Fibroblast of mammary gland (primary cell): ENCODE measurements around the gene CYFIP1.

Experiments used
- DNase-seq: peaks from one replicate; pipeline ENCODE4 v3.0.0-alpha.2; 2010; ENCODE audit warnings: low read depth
- H3K4me3 ChIP-seq: 2 replicates; pipeline ENCODE4 v1.5.1; 2011; ENCODE audit warnings: low read depth, mild to moderate bottlenecking, low read length, moderate library complexity; ENCODE audit not compliant: control insufficient read depth
- TF ChIP-seq, protein P1 (sequence below): conservative IDR thresholded peaks from 2 replicates; pipeline ENCODE4 v1.5.1; 2011; ENCODE audit warnings: low read depth, low read length, inconsistent platforms; ENCODE audit not compliant: control insufficient read depth, insufficient read depth

Gene CYFIP1

DNA sequence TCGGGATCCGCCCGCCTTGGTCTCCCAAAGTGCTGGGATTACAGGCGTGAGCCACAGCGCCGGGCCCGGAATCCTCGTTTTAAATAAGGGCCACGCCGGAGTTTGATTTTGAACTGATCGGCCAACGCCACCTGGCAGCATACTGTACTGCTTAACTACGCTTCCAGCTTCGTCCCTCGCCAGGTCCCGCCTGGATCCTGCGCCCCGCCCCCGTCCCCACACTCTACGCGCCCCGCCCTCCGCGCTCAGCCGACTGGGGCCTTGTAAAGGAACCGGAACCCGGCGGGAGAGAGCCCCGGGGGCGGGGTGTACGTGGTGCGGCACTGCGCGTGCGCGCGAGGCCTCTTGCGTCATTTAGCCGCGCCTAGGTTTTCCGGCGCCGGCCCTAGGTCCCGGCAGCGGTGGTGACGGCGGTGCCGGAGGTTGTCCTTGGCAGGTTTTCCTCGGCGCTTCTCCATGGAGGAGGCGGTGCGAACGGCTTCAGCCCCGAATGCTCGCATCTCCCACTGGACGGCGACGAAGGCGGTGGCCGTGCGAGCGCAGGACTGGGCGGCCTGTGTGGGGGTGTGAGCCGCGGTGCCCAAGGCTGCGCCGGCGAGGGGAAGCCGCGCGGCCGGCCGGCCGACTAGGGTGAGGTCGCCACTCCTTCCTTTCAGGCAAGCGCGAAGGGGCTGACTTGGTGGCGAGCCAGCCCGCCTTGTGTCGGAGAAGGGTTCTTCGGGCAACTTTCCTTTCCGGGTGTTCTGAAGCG is 141.7 kb downstream of the CYFIP1 start, which contains the start of gene NIPA2:
Gene NIPA2 (plus strand): TSS at position 375 of the 751 bp plus-strand sequence. CDS start 13,066 bp downstream, outside the sequence.
- DNase-seq = peak; percentile 96
- H3K4me3 ChIP-seq = peak within 1 kb of the TSS; percentile 95
- TF ChIP-seq, protein P1, sequence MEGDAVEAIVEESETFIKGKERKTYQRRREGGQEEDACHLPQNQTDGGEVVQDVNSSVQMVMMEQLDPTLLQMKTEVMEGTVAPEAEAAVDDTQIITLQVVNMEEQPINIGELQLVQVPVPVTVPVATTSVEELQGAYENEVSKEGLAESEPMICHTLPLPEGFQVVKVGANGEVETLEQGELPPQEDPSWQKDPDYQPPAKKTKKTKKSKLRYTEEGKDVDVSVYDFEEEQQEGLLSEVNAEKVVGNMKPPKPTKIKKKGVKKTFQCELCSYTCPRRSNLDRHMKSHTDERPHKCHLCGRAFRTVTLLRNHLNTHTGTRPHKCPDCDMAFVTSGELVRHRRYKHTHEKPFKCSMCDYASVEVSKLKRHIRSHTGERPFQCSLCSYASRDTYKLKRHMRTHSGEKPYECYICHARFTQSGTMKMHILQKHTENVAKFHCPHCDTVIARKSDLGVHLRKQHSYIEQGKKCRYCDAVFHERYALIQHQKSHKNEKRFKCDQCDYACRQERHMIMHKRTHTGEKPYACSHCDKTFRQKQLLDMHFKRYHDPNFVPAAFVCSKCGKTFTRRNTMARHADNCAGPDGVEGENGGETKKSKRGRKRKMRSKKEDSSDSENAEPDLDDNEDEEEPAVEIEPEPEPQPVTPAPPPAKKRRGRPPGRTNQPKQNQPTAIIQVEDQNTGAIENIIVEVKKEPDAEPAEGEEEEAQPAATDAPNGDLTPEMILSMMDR = no peak

DNA sequence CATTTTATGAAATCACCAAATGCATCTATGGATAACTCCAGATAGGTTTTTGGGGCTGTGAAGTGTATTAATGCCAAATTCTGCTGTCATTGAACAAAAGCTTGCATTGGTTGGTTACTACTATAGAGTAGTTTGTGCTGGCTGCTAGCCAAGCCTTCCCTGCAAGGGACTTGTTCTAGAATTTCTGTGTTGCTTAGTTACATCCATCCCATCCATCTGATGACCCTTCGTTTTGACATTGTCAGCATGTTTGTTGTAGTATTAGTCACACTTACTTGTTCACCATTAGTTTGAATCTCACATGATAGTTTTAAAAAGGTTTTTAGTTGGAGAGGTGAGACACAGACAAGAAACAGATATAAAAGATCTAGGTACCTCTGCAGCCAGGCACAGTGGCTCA is 148.7 kb downstream of the CYFIP1 start:
- TF ChIP-seq, protein P1 = no peak
- no peak overlapping the region for H3K4me3 ChIP-seq
- DNase-seq = peak; percentile 31

DNA sequence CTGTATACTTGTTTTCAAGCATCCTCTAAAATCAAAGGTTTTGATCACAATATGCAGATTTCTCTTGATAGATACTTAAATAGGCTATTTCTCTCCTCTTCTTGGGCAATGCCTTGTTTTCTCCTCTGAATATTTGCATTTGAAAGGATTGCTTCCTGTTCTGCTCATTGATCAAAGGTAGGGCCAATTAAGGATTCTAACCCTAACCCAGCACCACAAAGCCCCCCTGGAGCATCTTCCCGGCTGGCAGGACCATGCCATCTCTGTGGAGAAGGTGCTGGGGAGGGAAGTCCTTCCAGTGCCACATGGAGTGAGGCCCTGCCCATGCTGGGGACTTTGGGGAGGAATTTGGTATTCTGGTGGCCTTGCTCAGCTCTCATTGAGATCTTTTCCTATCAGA is 153.0 kb downstream of the CYFIP1 start:
- TF ChIP-seq, protein P1 = no peak
- no peak for DNase-seq

DNA sequence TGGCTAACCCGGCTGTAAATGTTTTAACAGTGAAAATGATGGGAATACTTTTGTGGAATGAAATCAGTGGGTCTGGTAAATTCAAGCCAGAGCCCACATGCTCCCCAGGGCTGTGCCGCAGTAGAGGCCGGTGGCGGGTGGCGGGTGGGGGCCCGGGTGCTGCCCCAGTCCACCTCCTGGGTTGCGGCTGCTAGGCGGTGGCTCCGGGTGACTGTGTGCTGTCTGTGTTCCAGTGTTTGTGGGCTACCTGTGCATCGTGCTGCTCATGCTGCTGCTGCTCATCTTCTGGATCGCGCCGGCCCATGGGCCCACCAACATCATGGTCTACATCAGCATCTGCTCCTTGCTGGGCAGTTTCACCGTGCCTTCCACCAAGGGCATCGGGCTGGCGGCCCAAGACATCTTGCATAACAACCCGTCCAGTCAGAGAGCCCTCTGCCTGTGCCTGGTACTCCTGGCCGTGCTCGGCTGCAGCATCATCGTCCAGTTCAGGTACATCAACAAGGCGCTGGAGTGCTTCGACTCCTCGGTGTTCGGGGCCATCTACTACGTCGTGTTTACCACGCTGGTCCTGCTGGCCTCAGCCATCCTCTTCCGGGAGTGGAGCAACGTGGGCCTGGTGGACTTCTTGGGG is 156.6 kb downstream of the CYFIP1 start:
- TF ChIP-seq, protein P1 = no peak
- no peak overlapping the region for H3K4me3 ChIP-seq
- DNase-seq = no peak

More for the DNA sequence above, 153.0 kb downstream of the CYFIP1 start:
- H3K4me3 ChIP-seq = no peak overlapping the region

DNA sequence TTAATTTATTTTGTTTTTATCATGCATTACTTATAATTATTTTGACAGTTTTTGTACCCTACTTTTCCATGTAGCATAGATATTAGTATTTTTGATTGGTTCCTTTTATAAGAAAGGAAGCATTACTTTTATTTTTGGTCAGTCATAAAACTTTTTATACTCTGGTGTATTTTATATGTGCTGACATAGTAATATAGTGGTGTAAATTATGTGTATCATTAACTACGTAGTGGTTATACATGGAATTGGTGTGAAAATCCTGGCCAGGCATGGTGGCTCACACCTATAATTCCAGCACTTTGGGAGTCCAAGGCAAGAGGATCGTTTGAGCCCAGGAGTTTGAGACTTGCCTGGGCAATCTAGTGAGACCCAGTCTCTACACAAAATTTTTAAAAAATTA is 160.5 kb downstream of the CYFIP1 start:
- TF ChIP-seq, protein P1 = no peak
- DNase-seq = no peak
- H3K4me3 ChIP-seq = no peak overlapping the region
